Smooth muscle cell of the coronary artery (primary cell): ENCODE data around the gene TSEN15. TPM values are rescaled to one million over a fixed set of nuclear protein-coding genes. Genes with fewer than 3 reads are reported as not detected.

Experiments used
- total RNA-seq: library from RNA; depleted of rRNA; stranded (reverse); fragments of >200 nt; gene quantifications from 2 replicates; pipeline ENCODE4 v1.2.3, GENCODE V29; 2014; ENCODE audit warnings: low replicate concordance

Gene TSEN15
- 14.7 and 45.2 TPM in 2 replicates for total RNA-seq

DNA sequence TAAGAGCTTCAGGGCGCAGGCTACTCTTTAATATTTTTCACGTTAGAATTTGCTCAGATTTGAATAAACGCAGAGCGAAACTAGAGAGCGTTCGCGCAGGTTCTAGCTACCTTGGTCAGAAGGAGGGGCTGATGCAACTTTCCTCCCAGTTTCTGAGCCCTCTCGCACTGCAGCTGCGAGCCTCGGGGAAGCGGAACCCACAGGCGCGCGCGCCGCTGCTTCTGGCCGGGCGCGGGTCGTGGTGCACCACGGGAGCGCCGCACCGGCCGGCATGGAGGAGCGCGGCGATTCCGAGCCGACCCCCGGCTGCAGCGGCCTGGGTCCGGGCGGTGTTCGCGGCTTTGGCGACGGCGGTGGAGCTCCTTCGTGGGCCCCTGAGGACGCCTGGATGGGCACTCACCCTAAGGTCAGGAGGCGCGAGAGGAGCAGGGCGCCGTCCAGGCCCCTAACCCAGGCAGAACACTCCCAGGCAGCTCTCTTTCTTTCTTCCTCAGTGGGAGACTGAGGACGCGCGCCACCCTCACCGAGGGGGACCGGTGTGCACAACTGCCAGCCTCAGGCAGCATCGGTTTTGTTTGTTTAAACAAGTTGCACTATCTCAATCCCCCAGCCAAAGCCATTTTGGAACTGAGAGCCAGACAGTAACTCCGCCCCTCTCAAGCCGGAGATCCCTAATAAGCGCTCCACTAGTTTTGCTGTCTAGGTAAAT, at the start of gene TSEN15:
TSS of gene TSEN15 (plus strand) at position 246 of the 709 bp plus-strand sequence. CDS start at position 272, 26 bp downstream.

Other genes starting within 250 kb of the TSEN15 start
- 20.1 and 25.3 TPM in 2 replicates for gene RGL1, start 246.6 kb upstream of the TSEN15 start, total RNA-seq
- gene COLGALT2, start 14.0 kb upstream of the TSEN15 start, total RNA-seq = 0.23 and 2.1 TPM in 2 replicates